Loucy (cell line): Measurements from ENCODE around the gene GLUD1.
"Not testable (repeated sequence)": the region's sequence is repeated elsewhere in the genome, so short reads cannot be mapped to it uniquely, and the experiment has no call there.

ENCODE experiments used
- H2AFZ ChIP-seq: fragments of 200-600 bp; sonication (generic); 2 replicates; pipeline ENCODE4 v1.6.0; 2016; ENCODE audit warnings: antibody characterized with exemption, mild to moderate bottlenecking, low read length, moderate library complexity
- H3F3A ChIP-seq: fragments of 200-600 bp; 2 replicates; pipeline ENCODE4 v1.6.0; 2016; ENCODE audit warnings: antibody characterized with exemption, low read depth, mild to moderate bottlenecking
- H3K27me3 ChIP-seq: fragments of 200-600 bp; sonication (generic); 2 replicates; pipeline ENCODE4 v1.6.1; 2014; ENCODE audit warnings: low read length, mild to moderate bottlenecking; ENCODE audit not compliant: insufficient read depth, poor library complexity, severe bottlenecking
- H3K36me3 ChIP-seq: fragments of 200-600 bp; sonication (generic); 2 replicates; pipeline ENCODE4 v1.6.1; 2016; ENCODE audit warnings: low read length; ENCODE audit not compliant: insufficient read depth
- H3K4me1 ChIP-seq: fragments of 200-600 bp; sonication (generic); 2 replicates; pipeline ENCODE4 v1.5.1; 2014; ENCODE audit warnings: low read length, mild to moderate bottlenecking; ENCODE audit not compliant: insufficient read depth, poor library complexity, severe bottlenecking
- H3K4me2 ChIP-seq: fragments of 200-600 bp; sonication (generic); 2 replicates; pipeline ENCODE4 v1.6.0; 2014; ENCODE audit warnings: antibody characterized with exemption, low read length, low read depth, mild to moderate bottlenecking; ENCODE audit not compliant: poor library complexity, severe bottlenecking
- H3K4me3 ChIP-seq: fragments of 200-600 bp; sonication (generic); 2 replicates; pipeline ENCODE4 v1.5.1; 2014; ENCODE audit warnings: low read length, mild to moderate bottlenecking, mixed read lengths; ENCODE audit not compliant: poor library complexity, severe bottlenecking
- H3K79me2 ChIP-seq: fragments of 200-600 bp; sonication (generic); 2 replicates; pipeline ENCODE4 v1.6.1; 2014; ENCODE audit warnings: low read length; ENCODE audit not compliant: insufficient read depth
- H3K9ac ChIP-seq: fragments of 200-600 bp; sonication (generic); 2 replicates; pipeline ENCODE4 v1.6.0; 2014; ENCODE audit warnings: mild to moderate bottlenecking, low read depth, low read length, moderate library complexity; ENCODE audit not compliant: poor library complexity, severe bottlenecking
- H3K9me2 ChIP-seq: fragments of 200-600 bp; sonication (generic); replicated peaks from 2 replicates; pipeline ENCODE4 v1.6.1; 2016; ENCODE audit warnings: low read depth, low read length, mixed read lengths
- H3K9me3 ChIP-seq: fragments of 200-600 bp; sonication (generic); 2 replicates; pipeline ENCODE4 v1.6.1; 2014; ENCODE audit warnings: mild to moderate bottlenecking, antibody characterized with exemption, low read length, low read depth; ENCODE audit not compliant: insufficient read depth
- H4K20me1 ChIP-seq: fragments of 200-600 bp; sonication (generic); 2 replicates; pipeline ENCODE4 v1.6.0; 2014; ENCODE audit warnings: antibody characterized with exemption, low read length, mild to moderate bottlenecking; ENCODE audit not compliant: insufficient read depth, poor library complexity, severe bottlenecking
- CTCF ChIP-seq: fragments of 200-600 bp; sonication (generic); conservative IDR thresholded peaks from 2 replicates; pipeline ENCODE4 v1.5.1; 2014; ENCODE audit warnings: mild to moderate bottlenecking, antibody characterized with exemption, low read length
- EZH2phosphoT487 ChIP-seq: fragments of 200-600 bp; IDR thresholded peaks from 2 replicates; pipeline ENCODE4 v1.6.1; 2018; ENCODE audit warnings: antibody characterized with exemption, mild to moderate bottlenecking, moderate library complexity, borderline replicate concordance

GLUD1 gene

GRCh38 chr10:87007124-87007523, 87.5 kb downstream of the GLUD1 start:
- H3F3A ChIP-seq, H3K36me3 ChIP-seq, H3K9ac ChIP-seq, H3K4me1 ChIP-seq, H2AFZ ChIP-seq, H3K79me2 ChIP-seq, H3K9me2 ChIP-seq, H3K9me3 ChIP-seq, H3K27me3 ChIP-seq, H4K20me1 ChIP-seq, H3K4me3 ChIP-seq, H3K4me2 ChIP-seq: not testable (repeated sequence)

- no peaks in the 10 kb centered on the region for H3K9me2 ChIP-seq
Measured at GRCh38 chr10:87000491-87000890, 94.2 kb downstream of the GLUD1 start.

More at GRCh38 chr10:87000491-87000890, 94.2 kb downstream of the GLUD1 start:
- Histone ChIP-seq H3K9ac (no peak overlapping the region), H3K9me3 (no peaks in the 10 kb centered on the region), H2AFZ (no peak overlapping the region), H3K4me3 (no peak overlapping the region), H3K36me3 (no peaks in the 10 kb centered on the region), H4K20me1 (no peaks in the 10 kb centered on the region), H3K4me2 (no peak overlapping the region), H3K79me2 (no peaks in the 10 kb centered on the region), H3K27me3 (no peaks in the 10 kb centered on the region), H3K4me1 (no peaks in the 10 kb centered on the region), H3F3A (no peaks in the 10 kb centered on the region)
- TF ChIP-seq EZH2phosphoT487, result no peak
- no peak for TF ChIP-seq CTCF
